ENCODE measurements around the gene TBC1D3I. TPM values are rescaled to one million over a fixed set of nuclear protein-coding genes. Genes with fewer than 3 reads are reported as not detected.
"Not testable (repeated sequence)": the region's sequence is repeated elsewhere in the genome, so short reads cannot be mapped to it uniquely, and the experiment has no call there.

Gene TBC1D3I
- total RNA-seq (under 1 TPM; 0.57 to 0.67 TPM), total RNA-seq (0 reads per million in 2 donors)

GRCh38 chr17:36264470-36264869 lies at the start of gene TBC1D3I:
TBC1D3I (minus strand) TSS chr17:36264570; CDS start chr17:36262985, 1,585 bp downstream.
- not testable (repeated sequence) for H3K36me3 Mint-ChIP-seq (ENCODE audit: low read depth); DNase-seq; H3K4me1 Mint-ChIP-seq; H3K9me3 ChIP-seq (ENCODE audit: control insufficient read depth, low read length, poor library complexity, severe bottlenecking); ATAC-seq; H3K4me3 Mint-ChIP-seq; H3K27ac Mint-ChIP-seq; H3K27me3 Mint-ChIP-seq

DNA sequence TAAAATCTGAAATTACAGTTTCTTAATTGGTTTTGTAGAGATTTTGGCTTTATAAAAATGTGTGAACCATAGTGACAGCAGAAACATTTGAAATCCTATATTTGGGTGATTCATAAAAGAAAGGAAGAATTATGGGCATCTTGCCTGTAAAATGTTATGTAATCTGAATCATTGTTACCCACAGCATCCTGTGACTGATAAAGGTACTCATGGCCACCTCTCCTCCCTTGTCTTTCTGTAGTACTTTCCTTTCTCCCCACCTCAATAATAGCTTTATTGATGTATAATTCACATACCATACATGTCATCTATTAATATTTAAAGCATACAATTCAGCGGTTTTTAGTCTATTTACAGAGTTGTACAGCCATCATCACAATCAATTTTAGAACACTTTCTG lies 30.8 kb upstream of the TBC1D3I start:
- not testable (repeated sequence) for H3K27ac Mint-ChIP-seq; H3K36me3 Mint-ChIP-seq (ENCODE audit: low read depth); ATAC-seq; DNase-seq; H3K4me3 Mint-ChIP-seq; H3K27me3 Mint-ChIP-seq; H3K4me1 Mint-ChIP-seq; H3K9me3 ChIP-seq (ENCODE audit: control insufficient read depth, low read length, poor library complexity, severe bottlenecking)

GRCh38 chr17:36289965-36290612 lies 25.7 kb upstream of the TBC1D3I start:
- not testable (repeated sequence) for DNase-seq; H3K36me3 Mint-ChIP-seq (ENCODE audit: low read depth); H3K4me3 Mint-ChIP-seq; ATAC-seq; H3K27ac Mint-ChIP-seq; H3K27me3 Mint-ChIP-seq; H3K9me3 ChIP-seq (ENCODE audit: control insufficient read depth, low read length, poor library complexity, severe bottlenecking); H3K4me1 Mint-ChIP-seq

DNA sequence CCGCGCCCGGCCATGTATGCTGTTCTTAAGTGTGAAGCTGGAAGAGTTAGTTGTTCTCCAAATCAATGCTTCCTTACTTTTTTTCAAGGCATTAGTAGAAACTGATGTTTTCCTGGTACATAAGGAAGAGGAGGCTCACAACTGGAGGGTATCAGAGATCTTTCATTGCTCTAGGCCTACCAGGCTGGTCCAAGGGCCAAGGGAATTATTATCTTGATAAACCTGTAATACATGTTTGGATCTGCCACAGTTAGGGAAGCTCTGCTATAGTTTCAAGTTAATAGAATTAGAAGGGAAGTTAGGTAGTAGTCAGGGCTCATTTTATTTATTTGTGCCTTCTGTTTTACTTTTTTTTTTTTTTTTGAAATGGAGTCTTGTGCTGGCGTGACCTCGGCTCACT lies 19.8 kb upstream of the TBC1D3I start:
- H3K4me1 Mint-ChIP-seq; H3K9me3 ChIP-seq (ENCODE audit: control insufficient read depth, low read length, poor library complexity, severe bottlenecking); DNase-seq; H3K36me3 Mint-ChIP-seq (ENCODE audit: low read depth); H3K27me3 Mint-ChIP-seq; ATAC-seq; H3K27ac Mint-ChIP-seq; H3K4me3 Mint-ChIP-seq: not testable (repeated sequence)

DNA sequence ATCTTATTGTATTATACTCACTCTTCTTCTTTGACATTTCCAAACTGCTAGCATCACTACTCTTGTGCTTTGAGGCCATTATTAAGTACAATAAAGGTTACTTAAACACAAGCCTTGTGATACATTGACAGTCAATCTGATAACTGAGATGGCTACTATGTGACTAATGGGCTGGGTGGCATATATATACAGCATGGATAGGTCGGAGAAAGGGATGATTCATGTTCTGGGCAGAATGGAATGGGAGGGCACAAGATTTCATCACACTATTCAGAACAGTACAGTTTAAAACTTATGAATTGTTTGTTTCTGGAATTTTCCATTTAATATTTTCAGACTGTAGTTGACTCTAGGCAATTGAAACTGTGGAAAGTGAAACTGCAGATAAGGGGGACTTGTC lies 18.9 kb upstream of the TBC1D3I start:
- DNase-seq; H3K27me3 Mint-ChIP-seq; H3K4me1 Mint-ChIP-seq; ATAC-seq; H3K36me3 Mint-ChIP-seq (ENCODE audit: low read depth); H3K4me3 Mint-ChIP-seq; H3K27ac Mint-ChIP-seq; H3K9me3 ChIP-seq (ENCODE audit: control insufficient read depth, low read length, poor library complexity, severe bottlenecking): not testable (repeated sequence)

DNA sequence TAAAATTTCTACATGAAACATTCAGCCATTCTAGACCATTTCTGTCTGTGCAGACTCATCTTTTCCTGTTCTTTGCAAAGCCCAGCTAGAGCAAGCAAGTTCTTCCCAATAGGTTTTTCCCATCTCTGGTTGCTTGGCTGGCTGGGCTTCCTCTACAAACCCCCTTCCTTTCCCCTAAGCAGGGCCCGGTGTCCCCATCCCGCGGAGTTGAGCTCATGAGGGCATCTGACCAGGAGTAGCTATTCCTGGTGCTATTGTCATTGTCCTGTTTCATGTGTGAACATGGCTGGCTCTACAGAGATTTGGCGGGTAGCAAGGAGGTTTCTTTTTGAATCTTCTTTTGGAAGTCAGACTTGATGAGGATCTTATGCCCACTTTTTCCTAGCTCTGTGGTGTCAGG lies 22.3 kb downstream of the TBC1D3I start:
- H3K27ac Mint-ChIP-seq; DNase-seq; H3K4me1 Mint-ChIP-seq; H3K36me3 Mint-ChIP-seq (ENCODE audit: low read depth); H3K9me3 ChIP-seq (ENCODE audit: control insufficient read depth, low read length, poor library complexity, severe bottlenecking); ATAC-seq; H3K4me3 Mint-ChIP-seq; H3K27me3 Mint-ChIP-seq: not testable (repeated sequence)

- not testable (repeated sequence) for H3K36me3 Mint-ChIP-seq (ENCODE audit: low read depth); H3K9me3 ChIP-seq (ENCODE audit: control insufficient read depth, low read length, poor library complexity, severe bottlenecking); H3K4me1 Mint-ChIP-seq; DNase-seq; H3K27me3 Mint-ChIP-seq; H3K27ac Mint-ChIP-seq; H3K4me3 Mint-ChIP-seq; ATAC-seq
Observed at GRCh38 chr17:36229644-36230043, 34.7 kb downstream of the TBC1D3I start.

DNA sequence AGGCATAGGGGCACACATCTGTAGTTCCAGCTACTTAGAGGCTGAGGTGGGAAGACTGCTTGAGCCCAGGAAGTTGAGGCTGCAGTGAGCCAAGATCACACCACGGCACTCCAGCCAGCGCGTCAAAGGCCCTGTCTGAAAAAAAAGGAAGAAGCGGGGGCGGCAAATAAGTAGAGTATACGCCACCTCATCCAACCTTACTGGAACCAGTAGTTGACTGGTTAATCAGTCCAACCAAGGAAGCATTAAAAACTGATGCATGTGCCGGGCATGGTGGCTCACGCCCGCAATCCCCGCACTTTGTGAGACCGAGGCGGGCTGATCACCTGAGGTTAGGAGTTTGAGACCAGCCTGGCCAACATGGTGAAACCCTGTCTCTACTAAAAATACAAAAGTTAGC lies 41.4 kb downstream of the TBC1D3I start:
- H3K4me3 Mint-ChIP-seq; ATAC-seq; H3K9me3 ChIP-seq (ENCODE audit: control insufficient read depth, low read length, poor library complexity, severe bottlenecking); H3K36me3 Mint-ChIP-seq (ENCODE audit: low read depth); DNase-seq; H3K27ac Mint-ChIP-seq; H3K4me1 Mint-ChIP-seq: not testable (repeated sequence)
- H3K27me3 Mint-ChIP-seq, result peaks cover 13% of the 10 kb centered on the region

GRCh38 chr17:36221581-36222100 lies 42.7 kb downstream of the TBC1D3I start:
- DNase-seq; H3K36me3 Mint-ChIP-seq (ENCODE audit: low read depth); H3K4me1 Mint-ChIP-seq; H3K27ac Mint-ChIP-seq; H3K9me3 ChIP-seq (ENCODE audit: control insufficient read depth, low read length, poor library complexity, severe bottlenecking); H3K4me3 Mint-ChIP-seq; ATAC-seq: not testable (repeated sequence)
- peaks cover 13% of the 10 kb centered on the region for H3K27me3 Mint-ChIP-seq

DNA sequence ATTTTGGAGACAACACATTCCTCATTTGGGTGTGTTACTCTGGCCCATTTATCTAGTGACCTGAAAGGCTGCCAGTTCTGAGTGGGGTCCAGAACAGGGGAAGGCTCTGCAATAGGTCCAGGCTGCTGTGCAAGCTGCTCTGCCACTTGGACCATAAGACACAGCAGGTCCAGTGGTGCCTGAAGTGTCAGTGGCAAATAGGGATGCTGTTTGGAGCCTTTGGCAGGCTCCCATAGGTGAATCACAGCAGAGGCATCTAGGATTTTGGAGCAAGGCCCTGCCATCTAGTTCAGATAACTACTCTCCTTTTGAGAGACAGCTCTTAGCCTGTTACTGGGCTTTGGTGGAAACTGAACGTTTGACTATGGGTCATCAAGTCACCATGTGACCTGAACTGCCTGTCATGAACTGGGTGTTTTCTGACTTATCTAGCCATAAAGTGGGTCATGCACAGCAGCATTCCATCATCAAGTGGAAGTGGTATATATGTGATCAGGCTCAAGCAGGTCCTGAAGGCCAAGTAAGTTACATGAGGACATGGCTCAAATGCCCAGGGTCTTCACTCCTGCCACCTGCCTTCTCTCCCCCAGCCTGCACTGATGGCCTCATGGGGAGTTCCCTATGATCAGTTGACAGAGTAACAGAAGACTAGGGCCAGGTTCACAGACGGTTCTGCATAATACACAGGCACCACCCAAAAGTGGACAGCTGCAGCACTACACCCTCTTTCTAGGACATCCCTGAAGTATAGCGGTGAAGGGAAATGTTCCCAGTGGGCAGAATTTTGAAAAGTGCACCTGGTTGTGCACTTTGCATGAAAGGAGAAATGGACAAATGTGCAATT lies 43.4 kb downstream of the TBC1D3I start:
- H3K9me3 ChIP-seq (ENCODE audit: control insufficient read depth, low read length, poor library complexity, severe bottlenecking); H3K36me3 Mint-ChIP-seq (ENCODE audit: low read depth); H3K4me3 Mint-ChIP-seq; H3K4me1 Mint-ChIP-seq; DNase-seq; H3K27ac Mint-ChIP-seq; ATAC-seq: not testable (repeated sequence)
- H3K27me3 Mint-ChIP-seq, result peaks cover 13% of the 10 kb centered on the region

DNA sequence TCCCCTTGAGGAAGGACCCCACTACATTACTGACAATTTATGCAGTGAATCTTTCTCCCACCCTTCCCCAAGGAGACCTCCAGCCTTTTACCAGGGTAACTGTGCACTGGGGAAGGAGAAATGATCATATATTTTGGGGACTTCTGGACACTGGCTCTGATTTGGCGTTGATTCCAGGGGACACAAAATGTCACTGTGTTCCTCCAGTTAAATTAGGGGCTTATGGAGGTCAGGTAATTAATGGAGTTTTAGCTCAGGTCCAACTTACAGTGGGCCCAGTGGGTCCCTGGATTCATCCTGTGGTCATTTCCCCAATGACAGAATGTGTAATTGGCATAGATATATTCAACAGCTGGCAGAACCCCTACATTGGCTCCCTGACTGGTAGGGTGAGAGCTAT lies 44.8 kb downstream of the TBC1D3I start:
- H3K4me3 Mint-ChIP-seq; ATAC-seq; H3K36me3 Mint-ChIP-seq (ENCODE audit: low read depth); H3K9me3 ChIP-seq (ENCODE audit: control insufficient read depth, low read length, poor library complexity, severe bottlenecking); H3K4me1 Mint-ChIP-seq; H3K27ac Mint-ChIP-seq; DNase-seq: not testable (repeated sequence)
- H3K27me3 Mint-ChIP-seq, result peaks cover 17% of the 10 kb centered on the region

DNA sequence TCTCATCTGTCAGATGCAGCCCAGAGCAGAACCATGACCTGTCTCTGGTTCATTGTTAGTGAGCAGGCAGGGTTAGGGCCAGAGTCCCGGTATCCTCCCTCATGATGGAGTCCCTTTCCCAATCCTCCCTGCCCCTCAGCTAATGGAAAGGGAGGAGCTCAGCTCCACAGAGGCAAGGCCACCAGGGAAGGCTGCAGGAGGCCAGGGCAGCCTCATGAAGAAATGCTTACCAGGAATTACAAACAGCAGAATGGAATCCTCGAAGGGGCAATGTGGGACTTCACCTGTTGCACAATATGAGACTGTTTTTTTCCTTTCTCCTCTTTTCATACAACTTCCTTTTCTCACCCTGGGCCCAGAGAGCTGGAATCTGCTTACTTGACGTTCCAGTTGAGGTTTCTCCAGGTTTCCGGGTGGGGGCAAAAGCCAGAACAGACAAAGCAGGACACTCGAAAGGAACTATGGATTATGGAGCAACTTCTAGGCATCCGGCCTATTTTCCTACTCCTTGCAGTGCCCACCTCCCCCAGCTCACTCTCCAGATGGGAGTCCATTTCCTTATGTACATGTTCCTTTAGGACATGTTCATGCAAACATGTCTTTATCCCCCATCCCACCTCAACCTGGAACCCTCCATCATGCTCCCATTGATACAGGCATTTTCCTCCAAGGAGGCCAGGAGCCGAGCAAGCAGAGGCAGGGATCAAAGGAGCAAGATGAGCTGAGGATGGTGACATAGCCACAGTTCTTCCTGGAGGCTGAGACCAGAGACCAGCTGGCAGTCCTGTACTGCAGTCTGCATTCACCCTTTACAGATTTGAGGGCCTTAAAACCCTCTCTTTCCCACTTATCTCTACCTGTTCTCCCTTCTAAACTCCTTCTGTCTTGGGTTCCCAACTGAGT lies 48.7 kb downstream of the TBC1D3I start:
- ATAC-seq; H3K4me3 Mint-ChIP-seq; H3K9me3 ChIP-seq (ENCODE audit: control insufficient read depth, low read length, poor library complexity, severe bottlenecking); DNase-seq; H3K27ac Mint-ChIP-seq; H3K4me1 Mint-ChIP-seq; H3K36me3 Mint-ChIP-seq (ENCODE audit: low read depth): not testable (repeated sequence)
- H3K27me3 Mint-ChIP-seq, result peaks cover 38% of the 10 kb centered on the region

DNA sequence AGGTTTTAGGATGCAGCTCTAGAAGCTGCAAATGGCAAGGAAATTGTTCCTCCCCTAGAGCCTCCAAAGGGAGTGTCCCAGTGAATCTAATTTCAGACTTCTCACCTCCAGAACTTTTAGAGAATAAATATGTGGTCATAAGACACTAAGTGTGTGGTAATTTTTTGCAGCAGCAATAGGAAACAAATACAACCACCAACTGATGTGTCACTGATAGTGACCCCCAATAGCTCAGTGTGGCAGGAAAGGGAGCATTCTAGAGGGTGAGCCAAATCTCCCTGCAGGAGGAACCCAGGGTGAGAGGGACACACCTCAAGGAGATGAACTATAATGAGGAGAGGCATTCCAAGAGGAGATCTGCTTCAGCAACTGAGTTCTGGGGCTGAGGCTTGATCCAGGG lies 49.5 kb downstream of the TBC1D3I start:
- H3K9me3 ChIP-seq (ENCODE audit: control insufficient read depth, low read length, poor library complexity, severe bottlenecking), result no peaks in the 10 kb centered on the region
- H3K27ac Mint-ChIP-seq, result no peak overlapping the region
- ATAC-seq (no peak), DNase-seq (no peak)
- H3K27me3 Mint-ChIP-seq, result peaks cover 41% of the 10 kb centered on the region
- peaks cover 2% of the 10 kb centered on the region for H3K36me3 Mint-ChIP-seq (ENCODE audit: low read depth)
- no peak overlapping the region for H3K4me3 Mint-ChIP-seq
- no peaks in the 10 kb centered on the region for H3K4me1 Mint-ChIP-seq

All from T-helper 17 cell (primary cell).